KBM-7 (cell line): ENCODE data around the gene SCP2.

ENCODE experiments used
- DNase-seq: peaks from one replicate; pipeline ENCODE4 v3.0.0-alpha.2; 2015
- in situ Hi-C: fragments of 300-500 bp; cut with MboI; formaldehyde crosslinking; loops from 2 replicates; pipeline ENCODE4 v1.14.3; 2020; ENCODE audit warnings: low sequenced_read_pairs, low pct_unique_long_range_greater_than_20kb, mixed read lengths

SCP2 gene

GRCh38 chr1:52927212-52928014, at the start of gene SCP2:
Gene SCP2, plus strand, starts transcription at chr1:52927276. Its CDS starts 121 bp downstream, at chr1:52927397.
- DNase-seq = peak; percentile 53
- in situ Hi-C loops = no loop called here

- in situ Hi-C loops = no loop called here
- no peak for DNase-seq
These were observed 49.5 kb upstream of the SCP2 start for GRCh38 chr1:52877554-52877953.

GRCh38 chr1:52880206-52880605, 46.9 kb upstream of the SCP2 start:
- in situ Hi-C loops = no loop called here
- DNase-seq = no peak

GRCh38 chr1:52887483-52887882, 39.6 kb upstream of the SCP2 start:
- DNase-seq = no peak
- in situ Hi-C loops = no loop called here

GRCh38 chr1:52892424-52893215, 34.5 kb upstream of the SCP2 start:
- no peak for DNase-seq
- in situ Hi-C loops = no loop called here

GRCh38 chr1:52899445-52899894, 27.6 kb upstream of the SCP2 start:
- in situ Hi-C loops = no loop called here
- DNase-seq = peak; percentile 48

- DNase-seq = no peak
- in situ Hi-C loops = no loop called here
These were observed 26.7 kb upstream of the SCP2 start for GRCh38 chr1:52900402-52900801.

- in situ Hi-C loops = no loop called here
These were observed 25.7 kb upstream of the SCP2 start for GRCh38 chr1:52901384-52901783.

GRCh38 chr1:52904208-52904926, 22.7 kb upstream of the SCP2 start:
- no peak for DNase-seq
- in situ Hi-C loops = no loop called here

More at GRCh38 chr1:52901384-52901783, 25.7 kb upstream of the SCP2 start:
- no peak for DNase-seq

GRCh38 chr1:52904927-52905698, 22.0 kb upstream of the SCP2 start:
- in situ Hi-C loops = no loop called here
- peak; percentile 27 for DNase-seq

GRCh38 chr1:52906135-52906603, 20.9 kb upstream of the SCP2 start:
- DNase-seq = no peak
- in situ Hi-C loops = no loop called here

- in situ Hi-C loops = no loop called here
- DNase-seq = no peak
These were observed 19.8 kb upstream of the SCP2 start for GRCh38 chr1:52907068-52907811.

GRCh38 chr1:52907812-52908153, 19.3 kb upstream of the SCP2 start:
- in situ Hi-C loops = no loop called here
- DNase-seq = no peak

GRCh38 chr1:52911541-52911940, 15.5 kb upstream of the SCP2 start:
- in situ Hi-C loops = no loop called here
- no peak for DNase-seq

GRCh38 chr1:52913014-52913413, 14.1 kb upstream of the SCP2 start:
- DNase-seq = no peak
- in situ Hi-C loops = no loop called here

GRCh38 chr1:52913537-52913936, 13.5 kb upstream of the SCP2 start:
- in situ Hi-C loops = no loop called here
- DNase-seq = peak; percentile 23

- in situ Hi-C loops = no loop called here
- no peak for DNase-seq
These were observed 12.6 kb upstream of the SCP2 start for GRCh38 chr1:52914463-52914862.

- in situ Hi-C loops = no loop called here
- no peak for DNase-seq
These were observed 11.7 kb upstream of the SCP2 start for GRCh38 chr1:52915211-52915854.
